HL-60 (cell line): Measurements from ENCODE around the gene RIN3.

Source experiments
- CTCF ChIP-seq: IDR thresholded peaks from one replicate; pipeline ENCODE4 v1.5.1; 2011; ENCODE audit warnings: low read length, control low read depth, inconsistent platforms; ENCODE audit not compliant: insufficient read depth
- GABPA ChIP-seq: IDR thresholded peaks from 2 replicates; pipeline ENCODE4 v1.6.1; 2012; ENCODE audit warnings: low read depth
- POLR2AphosphoS5 ChIP-seq: IDR thresholded peaks from 2 replicates; pipeline ENCODE4 v1.6.1; 2012; ENCODE audit warnings: low read depth
- REST ChIP-seq: IDR thresholded peaks from 2 replicates; pipeline ENCODE4 v1.6.1; 2012; ENCODE audit warnings: low read depth; ENCODE audit not compliant: insufficient replicate concordance
- SPI1 ChIP-seq: IDR thresholded peaks from 2 replicates; pipeline ENCODE4 v1.6.1; 2012; ENCODE audit warnings: low read depth, mild to moderate bottlenecking, borderline replicate concordance

DNA sequence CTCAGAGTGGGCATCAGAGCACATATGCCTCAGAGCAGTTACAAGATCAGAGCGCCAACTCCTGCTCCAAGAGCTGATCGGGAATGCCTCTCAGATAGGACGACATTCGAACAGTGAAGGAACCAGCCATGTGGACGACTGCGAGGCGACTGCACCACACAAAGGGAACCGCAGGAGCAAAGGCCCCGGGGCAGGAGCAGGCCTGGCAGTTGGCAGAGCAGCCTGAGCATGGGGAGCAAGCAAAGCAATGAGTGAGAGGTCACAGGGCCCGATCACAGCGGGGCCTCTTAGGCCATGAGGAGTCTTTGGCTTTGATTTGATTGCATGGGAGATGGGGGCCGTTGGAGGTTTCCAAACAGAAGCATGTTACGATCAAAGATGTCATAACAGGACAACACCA, 144.6 kb downstream of the RIN3 start:
- no peak for TF ChIP-seq CTCF
- no peak for TF ChIP-seq POLR2AphosphoS5
- TF ChIP-seq SPI1, result no peak
- TF ChIP-seq GABPA, result no peak
- no peak for TF ChIP-seq REST
